Suprapubic skin (tissue), 3 donors: ENCODE measurements around the gene DTNB.

Source experiments
- POLR2AphosphoS5 ChIP-seq, 3 donors: sonication (generic); formaldehyde crosslinking; IDR thresholded peaks; one replicate each; pipeline ENCODE4 v1.6.1; 2017; ENCODE audit warnings: antibody characterized with exemption in 3 of 3
- TF ChIP-seq, protein P1 (sequence below), 2 donors: fragments of 200-600 bp in 1 of 2; fragments of 450-650 bp in 1 of 2; sonication (generic) in 1 of 2; IDR thresholded peaks; one replicate each; pipeline ENCODE4 v1.5.1; 2016 to 2019; ENCODE audit warnings: antibody characterized with exemption in 2 of 2, mild to moderate bottlenecking in 1 of 2, moderate library complexity in 1 of 2

DNA sequence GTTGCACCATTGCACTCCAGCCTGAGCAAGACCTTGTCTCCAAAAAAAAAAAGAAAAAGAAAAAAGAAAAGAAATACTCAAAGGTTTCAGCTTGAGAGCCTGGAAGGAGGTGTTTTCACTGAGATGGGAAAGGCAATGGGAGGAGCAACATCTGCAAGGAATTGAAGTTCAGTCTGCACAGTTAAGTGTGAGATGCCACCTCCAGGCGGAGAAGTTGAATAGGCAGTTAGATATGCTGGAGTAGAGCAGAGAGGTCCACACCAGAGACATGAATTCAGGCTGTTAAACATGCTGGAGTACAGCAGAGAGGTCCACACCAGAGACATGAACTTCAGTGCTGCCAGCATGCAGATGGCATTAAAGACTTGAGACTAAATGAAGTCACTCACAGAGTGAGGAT, 41.4 kb upstream of the DTNB start:
- TF ChIP-seq, protein P1, sequence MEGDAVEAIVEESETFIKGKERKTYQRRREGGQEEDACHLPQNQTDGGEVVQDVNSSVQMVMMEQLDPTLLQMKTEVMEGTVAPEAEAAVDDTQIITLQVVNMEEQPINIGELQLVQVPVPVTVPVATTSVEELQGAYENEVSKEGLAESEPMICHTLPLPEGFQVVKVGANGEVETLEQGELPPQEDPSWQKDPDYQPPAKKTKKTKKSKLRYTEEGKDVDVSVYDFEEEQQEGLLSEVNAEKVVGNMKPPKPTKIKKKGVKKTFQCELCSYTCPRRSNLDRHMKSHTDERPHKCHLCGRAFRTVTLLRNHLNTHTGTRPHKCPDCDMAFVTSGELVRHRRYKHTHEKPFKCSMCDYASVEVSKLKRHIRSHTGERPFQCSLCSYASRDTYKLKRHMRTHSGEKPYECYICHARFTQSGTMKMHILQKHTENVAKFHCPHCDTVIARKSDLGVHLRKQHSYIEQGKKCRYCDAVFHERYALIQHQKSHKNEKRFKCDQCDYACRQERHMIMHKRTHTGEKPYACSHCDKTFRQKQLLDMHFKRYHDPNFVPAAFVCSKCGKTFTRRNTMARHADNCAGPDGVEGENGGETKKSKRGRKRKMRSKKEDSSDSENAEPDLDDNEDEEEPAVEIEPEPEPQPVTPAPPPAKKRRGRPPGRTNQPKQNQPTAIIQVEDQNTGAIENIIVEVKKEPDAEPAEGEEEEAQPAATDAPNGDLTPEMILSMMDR (IDR thresholded peaks at IDR 0.05), result no peak
- no peak for TF ChIP-seq POLR2AphosphoS5 (IDR thresholded peaks at IDR 0.05)
